Breast epithelium (tissue), 4 donors: ENCODE measurements around the gene SLC23A2. TPM values are rescaled to one million over a fixed set of nuclear protein-coding genes. Genes with fewer than 3 reads are reported as not detected.

Experiments used
- DNase-seq, 2 donors: peaks; one replicate each; pipeline ENCODE4 v3.0.0-alpha.2; 2019; ENCODE audit warnings: low spot score in 2 of 2
- H3K27ac ChIP-seq, 2 donors: fragments of 200-600 bp; sonication (generic) in 1 of 2; one replicate each; pipeline ENCODE4 v1.5.1; 2016 to 2019; ENCODE audit warnings: mild to moderate bottlenecking in 1 of 2
- H3K27me3 ChIP-seq, 2 donors: fragments of 200-600 bp; sonication (generic) in 1 of 2; one replicate each; pipeline versions ENCODE4 v1.5.1 to v1.6.0; 2017 to 2019; ENCODE audit warnings: control low read depth in 1 of 2, mild to moderate bottlenecking in 1 of 2
- H3K36me3 ChIP-seq: fragments of 200-600 bp; one replicate; pipeline ENCODE4 v1.5.1; 2019
- H3K4me1 ChIP-seq, 2 donors: fragments of 200-600 bp; sonication (generic); one replicate each; pipeline ENCODE4 v1.5.1; 2016 to 2019; ENCODE audit warnings: control low read depth in 1 of 2
- H3K4me3 ChIP-seq, 3 donors: fragments of 200-600 bp; sonication (generic); 1 replicate in 2 of 3; 2 replicates in 1 of 3; pipeline ENCODE4 v1.5.1; 2016 to 2019; ENCODE audit warnings: mild to moderate bottlenecking in 3 of 3, moderate library complexity in 2 of 3
- H3K9me3 ChIP-seq, 2 donors: fragments of 200-600 bp; sonication (generic) in 1 of 2; one replicate each; pipeline ENCODE4 v1.5.1; 2016 to 2019; ENCODE audit warnings: control low read depth in 1 of 2
- POLR2A ChIP-seq: fragments of 450-650 bp; IDR thresholded peaks from one replicate; pipeline ENCODE4 v1.6.1; 2016; ENCODE audit warnings: antibody characterized with exemption, mild to moderate bottlenecking, moderate library complexity
- POLR2AphosphoS5 ChIP-seq, 3 donors: sonication (generic); formaldehyde crosslinking; IDR thresholded peaks; one replicate each; pipeline ENCODE4 v1.6.1; 2017; ENCODE audit warnings: antibody characterized with exemption in 3 of 3
- intact Hi-C: fragments of 100-400 bp; cut with DNase I; formaldehyde crosslinking; loops from one replicate; pipeline ENCODE4 v1.15.1; 2023; ENCODE audit warnings: low total_unique reads
- total RNA-seq, 3 donors: library from RNA; depleted of rRNA; stranded (reverse); fragments of >200 nt; gene quantifications; one replicate each; pipeline ENCODE4 v1.1.0, GENCODE V29; 2016
- TF ChIP-seq, protein P1 (sequence below), 3 donors: fragments of 450-650 bp; IDR thresholded peaks; one replicate each; pipeline ENCODE4 v1.5.1; 2016 to 2017; ENCODE audit warnings: antibody characterized with exemption in 3 of 3, mild to moderate bottlenecking in 3 of 3, moderate library complexity in 3 of 3

SLC23A2 gene
- total RNA-seq, 3 donors from 2014 or later = 14.6 to 18.6 (median 15.4) TPM

DNA sequence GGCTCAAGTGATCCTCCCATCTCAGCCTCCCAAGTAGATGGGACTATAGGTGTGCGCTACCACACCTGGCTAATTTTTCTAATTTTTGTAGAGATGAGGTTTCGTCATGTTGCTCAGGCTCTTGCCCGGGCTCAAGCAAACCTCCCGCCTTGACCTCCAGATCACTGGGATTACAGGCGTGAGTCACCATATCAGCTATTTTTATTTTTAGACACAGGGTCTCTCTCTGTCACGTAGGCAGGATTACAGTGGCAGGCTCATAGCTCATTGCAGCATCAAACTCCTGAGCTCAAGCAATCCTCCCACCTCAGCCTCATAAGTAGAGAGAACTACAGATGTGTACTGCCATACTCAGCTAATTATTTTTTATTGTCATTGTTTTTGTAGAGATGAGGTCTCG lies 41.7 kb downstream of the SLC23A2 start:
- H3K27me3 ChIP-seq = no peaks in the 10 kb centered on the region
- H3K4me1 ChIP-seq = no peaks in the 10 kb centered on the region
- no peak overlapping the region for H3K4me3 ChIP-seq
- no peak for DNase-seq
- H3K36me3 ChIP-seq = no peaks in the 10 kb centered on the region
- intact Hi-C loops = no loop called here
- H3K27ac ChIP-seq = no peak overlapping the region
- H3K9me3 ChIP-seq = no peaks in the 10 kb centered on the region
- no peak for TF ChIP-seq POLR2AphosphoS5 (IDR thresholded peaks at IDR 0.05)
- TF ChIP-seq, protein P1, sequence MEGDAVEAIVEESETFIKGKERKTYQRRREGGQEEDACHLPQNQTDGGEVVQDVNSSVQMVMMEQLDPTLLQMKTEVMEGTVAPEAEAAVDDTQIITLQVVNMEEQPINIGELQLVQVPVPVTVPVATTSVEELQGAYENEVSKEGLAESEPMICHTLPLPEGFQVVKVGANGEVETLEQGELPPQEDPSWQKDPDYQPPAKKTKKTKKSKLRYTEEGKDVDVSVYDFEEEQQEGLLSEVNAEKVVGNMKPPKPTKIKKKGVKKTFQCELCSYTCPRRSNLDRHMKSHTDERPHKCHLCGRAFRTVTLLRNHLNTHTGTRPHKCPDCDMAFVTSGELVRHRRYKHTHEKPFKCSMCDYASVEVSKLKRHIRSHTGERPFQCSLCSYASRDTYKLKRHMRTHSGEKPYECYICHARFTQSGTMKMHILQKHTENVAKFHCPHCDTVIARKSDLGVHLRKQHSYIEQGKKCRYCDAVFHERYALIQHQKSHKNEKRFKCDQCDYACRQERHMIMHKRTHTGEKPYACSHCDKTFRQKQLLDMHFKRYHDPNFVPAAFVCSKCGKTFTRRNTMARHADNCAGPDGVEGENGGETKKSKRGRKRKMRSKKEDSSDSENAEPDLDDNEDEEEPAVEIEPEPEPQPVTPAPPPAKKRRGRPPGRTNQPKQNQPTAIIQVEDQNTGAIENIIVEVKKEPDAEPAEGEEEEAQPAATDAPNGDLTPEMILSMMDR (IDR thresholded peaks at IDR 0.05) = no peak
- TF ChIP-seq POLR2A = no peak

DNA sequence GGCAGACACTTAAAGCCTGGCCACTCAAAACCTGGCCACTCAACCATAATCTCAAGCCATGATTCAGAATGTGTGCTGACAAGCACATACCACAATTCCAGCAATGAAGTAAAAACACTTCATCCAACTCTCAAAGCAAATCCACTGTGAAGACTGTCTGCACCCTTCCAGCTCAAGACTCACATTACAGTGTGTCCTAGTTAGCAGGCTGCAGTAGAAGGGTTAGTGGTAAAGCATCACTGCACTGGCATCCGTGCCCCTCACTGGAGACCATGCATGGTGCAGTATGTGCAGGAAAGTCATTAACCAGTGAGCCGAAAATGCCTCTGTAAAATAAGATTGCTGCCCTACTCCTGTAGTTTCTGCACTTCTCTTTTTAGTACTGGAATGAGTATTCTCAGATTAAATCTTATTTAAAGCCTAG lies 43.4 kb downstream of the SLC23A2 start:
- Histone ChIP-seq H3K27ac (no peak overlapping the region), H3K4me3 (no peak overlapping the region), H3K27me3 (no peaks in the 10 kb centered on the region), H3K36me3 (no peaks in the 10 kb centered on the region), H3K9me3 (no peaks in the 10 kb centered on the region), H3K4me1 (no peaks in the 10 kb centered on the region)
- no peak for DNase-seq
- intact Hi-C loops = no loop called here
- TF ChIP-seq POLR2A (no peak), POLR2AphosphoS5 (IDR thresholded peaks at IDR 0.05) (no peak)
- TF ChIP-seq, protein P1 (IDR thresholded peaks at IDR 0.05) = no peak

DNA sequence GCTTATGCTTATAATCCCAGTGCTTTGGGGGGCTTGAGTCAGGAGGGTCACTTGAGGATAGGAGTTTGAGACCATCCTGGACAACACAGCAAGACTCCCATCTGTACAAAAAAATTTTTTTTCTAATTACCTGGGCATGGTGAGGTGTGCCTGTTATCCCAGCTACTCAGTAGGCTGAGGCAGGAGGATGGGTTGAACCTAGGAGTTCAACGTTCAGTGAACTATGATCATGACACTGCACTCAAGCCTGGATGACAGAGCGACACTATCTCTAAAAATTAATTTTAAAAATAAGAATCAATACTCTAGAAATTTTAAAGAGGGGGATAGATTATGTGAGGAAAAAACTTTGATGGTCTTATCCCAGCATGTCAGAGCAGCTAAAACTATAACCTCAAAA lies 44.1 kb downstream of the SLC23A2 start:
- H3K27ac ChIP-seq = no peak overlapping the region
- no peak overlapping the region for H3K4me3 ChIP-seq
- TF ChIP-seq, protein P1 (IDR thresholded peaks at IDR 0.05) = no peak
- TF ChIP-seq POLR2AphosphoS5 (IDR thresholded peaks at IDR 0.05) (no peak), POLR2A (no peak)
- no peaks in the 10 kb centered on the region for H3K36me3 ChIP-seq
- intact Hi-C loops = no loop called here
- no peaks in the 10 kb centered on the region for H3K4me1 ChIP-seq
- DNase-seq = no peak
- H3K9me3 ChIP-seq = no peaks in the 10 kb centered on the region
- H3K27me3 ChIP-seq = no peaks in the 10 kb centered on the region

DNA sequence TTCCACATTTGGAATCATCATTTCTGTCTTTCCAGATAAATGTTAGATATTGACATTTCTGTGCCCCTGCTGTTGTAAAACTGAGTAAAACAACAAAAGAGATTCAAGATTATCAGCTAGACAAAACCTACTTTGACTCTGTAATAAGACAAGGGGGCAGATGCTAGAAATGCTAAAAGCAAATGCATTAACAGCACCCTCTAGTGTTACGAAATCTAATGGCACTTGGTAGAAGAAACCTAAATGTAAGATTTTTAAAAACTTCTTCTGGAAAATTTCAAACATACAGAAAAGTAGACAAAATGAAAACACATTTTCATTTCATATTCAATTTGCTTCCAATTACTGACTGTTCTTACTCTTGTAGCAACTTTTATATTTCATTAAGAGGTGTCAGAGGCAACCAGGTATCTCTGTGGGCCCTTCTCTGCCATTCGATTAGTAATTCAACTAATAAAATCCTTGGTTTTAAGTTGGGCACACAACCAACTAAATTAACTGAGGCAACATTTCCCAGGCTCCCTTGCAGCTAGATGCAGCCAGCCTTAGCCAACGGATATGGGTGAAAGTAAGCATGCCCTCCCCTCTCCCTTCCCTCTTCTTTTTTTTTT lies 45.0 kb downstream of the SLC23A2 start:
- no peaks in the 10 kb centered on the region for H3K9me3 ChIP-seq
- no peaks in the 10 kb centered on the region for H3K36me3 ChIP-seq
- no peaks in the 10 kb centered on the region for H3K27me3 ChIP-seq
- no peak for DNase-seq
- intact Hi-C loops = no loop called here
- no peak overlapping the region for H3K4me3 ChIP-seq
- TF ChIP-seq, protein P1 (IDR thresholded peaks at IDR 0.05) = peak; percentile 30 to 75 (median 70)
- no peak for TF ChIP-seq POLR2AphosphoS5 (IDR thresholded peaks at IDR 0.05)
- TF ChIP-seq POLR2A = no peak
- no peaks in the 10 kb centered on the region for H3K4me1 ChIP-seq
- no peak overlapping the region for H3K27ac ChIP-seq

DNA sequence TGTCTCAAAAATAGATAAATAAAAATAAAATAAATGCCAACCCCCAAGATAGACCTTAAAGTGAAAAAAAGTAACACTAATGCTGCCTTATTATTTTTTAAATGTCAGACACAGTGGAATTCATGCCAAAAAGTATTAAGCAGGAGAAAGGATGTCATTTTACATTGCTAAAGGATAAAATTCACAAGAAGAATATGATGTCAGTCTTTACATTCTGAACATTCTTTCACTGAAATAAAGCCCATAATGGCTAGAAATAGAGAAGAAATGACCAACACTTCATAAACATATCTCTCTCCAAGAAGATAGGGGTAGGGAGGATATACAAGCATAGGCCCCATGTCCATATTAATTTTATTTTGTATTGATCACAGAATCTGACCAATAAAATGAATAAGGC lies 47.4 kb downstream of the SLC23A2 start:
- Histone ChIP-seq H3K4me1 (peaks cover 0 to 4% of the 10 kb centered on the region in 2 donors), H3K27me3 (no peaks in the 10 kb centered on the region), H3K27ac (no peak overlapping the region), H3K4me3 (no peak overlapping the region), H3K9me3 (no peaks in the 10 kb centered on the region), H3K36me3 (no peaks in the 10 kb centered on the region)
- intact Hi-C loops = no loop called here
- no peak for DNase-seq
- TF ChIP-seq, protein P1 (IDR thresholded peaks at IDR 0.05) = no peak
- TF ChIP-seq POLR2A (no peak), POLR2AphosphoS5 (IDR thresholded peaks at IDR 0.05) (no peak)
